HG03066 (cell line): ENCODE data around the gene TMEM109.

Source experiments
- ATAC-seq: cut with Tn5 transposase; IDR thresholded peaks from one replicate; pipeline ENCODE4 v1.9.1; 2021; ENCODE audit warnings: low read depth; ENCODE audit not compliant: unreplicated experiment

Gene TMEM109

DNA sequence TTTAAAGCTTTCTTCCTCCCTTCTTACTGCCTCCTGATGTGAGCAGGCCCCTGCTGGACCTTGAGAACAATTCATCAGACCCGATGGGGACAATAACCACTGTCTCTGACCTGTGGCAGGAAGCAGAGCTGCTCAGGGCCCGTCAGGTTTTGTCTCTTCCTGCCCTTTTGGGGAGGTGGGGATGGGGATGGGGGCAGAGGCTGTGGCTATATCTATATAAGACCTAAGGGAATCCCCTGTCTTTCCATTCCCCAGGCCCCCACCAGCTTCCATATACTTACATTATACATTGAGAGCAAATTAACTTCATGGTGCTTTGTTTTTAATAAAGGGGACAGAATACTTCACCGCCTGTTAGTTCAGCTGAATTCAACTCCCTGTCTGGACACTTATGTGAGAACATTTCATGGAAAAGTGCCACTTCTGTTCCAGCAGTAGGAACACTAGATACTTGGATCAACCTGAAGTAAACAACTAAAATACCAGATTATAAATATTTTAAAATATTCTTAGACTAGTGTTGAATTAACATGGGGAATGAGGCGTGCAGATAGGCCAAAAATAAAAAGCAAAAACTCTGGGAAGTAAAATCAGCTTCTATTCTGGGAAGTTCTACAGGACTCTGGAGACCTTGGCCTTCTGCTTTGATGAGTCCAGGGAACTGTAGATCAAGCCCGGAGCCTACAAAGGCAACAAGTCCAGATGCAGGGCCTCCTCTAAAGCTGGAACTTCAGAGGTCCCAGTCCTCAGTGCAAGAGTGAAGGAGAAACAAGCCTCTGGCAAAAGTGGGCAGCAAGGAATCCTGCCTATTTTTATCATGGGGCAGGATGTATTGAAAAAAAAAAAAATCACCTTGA lies 35.5 kb upstream of the TMEM109 start:
- no peak for ATAC-seq

DNA sequence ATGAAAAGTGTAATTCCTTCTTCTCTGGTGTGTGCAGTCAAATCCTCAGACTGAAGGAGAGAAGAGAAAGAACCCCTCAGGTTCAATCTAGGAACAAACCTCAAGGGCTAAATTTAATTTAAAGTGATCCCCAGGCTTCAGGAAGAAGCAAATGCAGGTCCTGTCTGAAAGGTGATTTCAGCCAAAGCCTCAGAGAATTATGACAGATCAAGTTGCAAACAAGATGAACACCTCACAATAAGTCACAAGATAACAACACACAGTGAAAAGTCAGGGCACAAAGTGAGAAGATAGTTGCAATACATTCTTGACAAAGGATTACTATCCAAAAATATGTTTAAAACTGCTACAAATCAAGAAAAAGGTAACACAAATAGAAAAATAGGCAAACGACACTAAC lies 34.9 kb upstream of the TMEM109 start:
- ATAC-seq = no peak

DNA sequence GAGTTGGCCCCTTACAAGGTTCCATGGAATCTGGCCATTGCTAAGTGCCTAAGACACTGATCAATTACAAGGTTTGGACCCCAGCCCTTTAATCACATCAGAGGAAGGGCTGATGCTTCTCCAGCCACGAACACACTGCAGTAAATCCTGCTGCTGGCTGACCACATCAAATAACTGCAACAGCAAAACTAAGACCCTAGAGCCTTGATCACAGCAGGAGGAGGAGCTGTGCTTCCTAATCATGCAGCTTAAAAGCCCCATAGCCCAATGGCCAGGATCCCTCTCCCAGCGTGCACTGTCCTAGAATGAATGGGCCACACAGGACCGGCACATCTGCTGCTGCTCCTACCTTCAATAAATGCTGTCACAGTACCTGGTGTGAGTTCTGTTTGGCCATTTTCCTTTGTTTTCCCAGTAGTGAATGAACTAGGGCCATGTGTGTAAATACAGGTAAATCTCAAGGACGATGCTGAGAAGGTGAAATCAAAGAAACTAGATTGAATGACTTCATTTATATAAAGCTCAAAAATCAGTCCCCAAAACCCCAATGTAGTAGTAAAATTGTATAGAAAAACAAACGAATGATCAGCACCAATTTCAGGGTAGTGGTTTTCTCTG lies 33.9 kb upstream of the TMEM109 start:
- no peak for ATAC-seq

DNA sequence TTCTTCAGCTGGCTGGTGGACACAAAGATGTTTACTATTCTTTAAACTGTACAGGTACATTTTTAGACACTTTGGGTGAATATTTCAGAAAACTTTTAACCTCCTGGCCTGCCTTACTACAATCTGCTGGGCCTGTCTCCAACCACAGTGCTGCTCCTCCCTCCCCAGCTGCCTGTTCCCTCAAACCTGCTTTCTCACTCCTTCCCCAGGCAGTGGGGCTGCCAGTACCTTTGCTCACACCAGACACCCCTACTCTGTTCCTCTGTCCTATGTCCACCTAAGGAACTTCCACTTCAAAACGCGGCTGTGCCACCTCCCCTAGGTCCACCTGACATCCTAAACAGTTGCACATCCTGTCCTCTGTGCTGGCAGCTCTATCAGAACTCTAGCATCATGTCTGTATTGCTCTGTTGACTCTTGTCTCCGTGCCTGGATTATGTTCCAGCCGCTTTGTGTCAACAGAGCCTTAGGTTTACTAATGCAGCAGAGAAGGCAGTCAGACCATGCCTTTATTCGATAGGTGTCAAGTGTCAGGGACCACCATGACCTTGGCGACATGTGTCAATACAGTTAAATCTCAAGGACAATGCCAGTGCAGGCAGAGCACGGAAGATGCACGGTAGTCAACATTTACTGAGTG lies 33.2 kb upstream of the TMEM109 start:
- ATAC-seq = no peak

DNA sequence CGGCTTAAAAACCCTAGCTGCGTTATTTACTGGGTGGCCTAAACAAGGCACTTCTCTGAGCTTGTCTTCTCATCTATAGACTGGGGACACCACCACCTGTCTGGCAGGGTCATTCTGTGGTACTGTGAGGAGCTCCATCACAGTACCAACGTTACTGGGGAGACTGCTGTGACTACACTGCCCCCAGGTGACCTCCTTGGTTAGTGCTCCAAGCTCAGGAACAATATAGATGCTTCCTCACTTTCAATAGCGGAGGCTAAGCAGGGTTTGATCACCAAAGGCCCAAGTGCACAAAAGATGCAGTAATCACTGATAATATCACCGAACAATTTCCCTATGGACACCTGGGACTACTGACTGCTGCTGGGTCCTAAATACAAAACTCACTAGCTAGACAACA lies 26.4 kb upstream of the TMEM109 start:
- no peak for ATAC-seq

DNA sequence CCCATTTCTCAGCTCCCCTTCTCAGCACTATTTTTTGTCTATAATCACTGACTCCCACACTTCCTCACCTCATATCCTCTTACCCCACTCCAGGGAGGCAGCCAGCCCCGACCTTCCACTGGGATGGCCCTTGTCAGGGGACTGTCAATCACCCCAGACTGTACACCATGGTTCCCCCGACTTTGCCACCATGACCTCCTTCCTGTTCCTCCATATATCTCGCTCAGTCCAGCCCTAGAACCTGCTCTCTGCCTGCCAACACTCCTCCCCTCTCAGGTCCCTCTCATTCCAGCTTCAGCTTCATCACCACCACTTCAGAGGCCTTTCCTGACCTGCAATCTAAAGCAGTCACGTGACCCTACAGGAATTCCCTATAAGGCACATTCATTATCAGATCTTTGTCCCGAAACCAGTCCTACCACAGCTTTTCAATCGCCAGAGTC lies 24.1 kb upstream of the TMEM109 start:
- ATAC-seq = no peak

DNA sequence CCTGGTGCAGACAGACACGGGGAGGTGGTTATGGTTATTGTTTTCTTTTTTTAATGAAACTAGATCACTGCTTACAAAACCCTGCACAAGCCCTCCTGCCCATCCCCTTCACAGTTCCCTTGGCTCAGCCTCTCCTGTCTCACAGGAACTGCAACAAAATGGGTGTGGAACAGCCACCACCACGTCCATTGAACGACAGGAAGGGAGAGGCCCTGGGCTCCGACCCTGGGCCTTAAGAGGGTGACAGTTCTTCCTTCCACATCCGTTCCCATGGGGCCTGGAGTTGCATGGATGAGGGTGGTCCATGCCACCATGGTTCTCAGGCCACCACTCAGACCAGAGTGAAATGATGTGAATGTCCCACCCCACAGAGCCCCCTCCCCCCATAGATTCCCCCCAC lies 23.3 kb upstream of the TMEM109 start:
- no peak for ATAC-seq

DNA sequence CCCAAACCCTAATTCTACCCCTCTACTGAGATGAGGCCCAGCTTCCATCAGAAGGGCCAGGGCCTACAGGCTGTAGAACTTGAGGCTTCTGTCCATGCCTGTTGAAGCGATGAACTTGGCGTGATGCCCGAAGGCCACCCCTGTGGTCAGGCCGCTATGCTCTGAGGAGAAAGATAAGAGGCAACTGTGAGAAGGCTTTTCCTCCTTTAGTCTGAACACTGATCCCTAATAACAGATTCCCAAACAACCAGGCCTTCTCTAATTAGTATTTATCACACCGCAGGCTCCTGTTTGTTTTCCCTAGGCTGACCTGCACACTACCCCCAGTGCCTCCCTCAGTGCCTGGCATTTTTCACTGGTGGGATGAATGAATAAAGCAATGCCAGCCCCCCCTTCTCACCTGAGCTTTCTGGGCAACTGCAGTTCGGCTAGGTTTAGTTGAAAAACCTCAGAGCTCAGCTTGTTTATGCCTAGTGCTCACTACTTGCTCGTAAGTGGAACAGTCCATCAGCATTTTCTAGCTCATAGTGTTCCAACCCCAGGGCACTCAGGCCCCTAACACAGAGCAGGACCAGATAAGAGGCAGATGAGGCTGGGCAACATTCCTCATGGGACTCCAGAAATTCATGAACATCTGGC lies 22.7 kb upstream of the TMEM109 start:
- no peak for ATAC-seq

DNA sequence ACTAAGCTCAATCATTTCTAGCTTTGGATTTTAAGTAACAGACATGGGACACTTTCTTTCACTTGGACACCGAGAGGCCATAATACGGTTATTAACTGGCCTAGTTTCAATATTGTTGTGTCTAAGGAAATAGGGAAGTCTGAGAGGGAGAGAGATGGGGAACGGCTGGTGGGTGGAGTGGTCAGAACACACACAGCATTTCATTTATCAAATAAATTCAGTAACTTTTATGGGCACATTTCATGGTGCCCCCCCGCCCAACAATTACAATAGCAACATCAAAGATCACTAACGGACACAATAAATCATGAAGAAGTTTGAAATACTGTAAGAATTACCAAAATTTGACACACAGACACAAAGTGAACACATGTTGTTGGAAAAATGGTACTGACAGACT lies 18.3 kb upstream of the TMEM109 start:
- no peak for ATAC-seq

DNA sequence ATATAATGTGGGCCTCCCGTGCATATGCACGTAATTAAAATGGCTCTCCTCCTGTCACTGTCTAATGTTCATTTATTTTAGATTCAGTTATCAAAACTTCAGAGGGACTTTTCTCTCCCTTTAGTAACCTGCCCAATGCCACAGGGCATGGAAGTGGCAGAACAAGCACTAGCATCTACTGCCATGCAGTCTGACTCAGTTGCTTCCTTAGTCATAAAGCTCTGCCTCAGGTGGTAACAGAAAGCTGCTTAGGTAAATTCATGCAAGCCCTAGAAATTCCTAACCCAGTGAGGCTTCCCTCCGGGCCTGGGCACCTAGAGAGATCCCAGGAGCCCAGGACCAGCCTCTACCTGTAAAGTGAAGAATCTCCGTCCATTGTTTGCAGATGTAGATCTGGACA lies 16.5 kb upstream of the TMEM109 start:
- no peak for ATAC-seq

DNA sequence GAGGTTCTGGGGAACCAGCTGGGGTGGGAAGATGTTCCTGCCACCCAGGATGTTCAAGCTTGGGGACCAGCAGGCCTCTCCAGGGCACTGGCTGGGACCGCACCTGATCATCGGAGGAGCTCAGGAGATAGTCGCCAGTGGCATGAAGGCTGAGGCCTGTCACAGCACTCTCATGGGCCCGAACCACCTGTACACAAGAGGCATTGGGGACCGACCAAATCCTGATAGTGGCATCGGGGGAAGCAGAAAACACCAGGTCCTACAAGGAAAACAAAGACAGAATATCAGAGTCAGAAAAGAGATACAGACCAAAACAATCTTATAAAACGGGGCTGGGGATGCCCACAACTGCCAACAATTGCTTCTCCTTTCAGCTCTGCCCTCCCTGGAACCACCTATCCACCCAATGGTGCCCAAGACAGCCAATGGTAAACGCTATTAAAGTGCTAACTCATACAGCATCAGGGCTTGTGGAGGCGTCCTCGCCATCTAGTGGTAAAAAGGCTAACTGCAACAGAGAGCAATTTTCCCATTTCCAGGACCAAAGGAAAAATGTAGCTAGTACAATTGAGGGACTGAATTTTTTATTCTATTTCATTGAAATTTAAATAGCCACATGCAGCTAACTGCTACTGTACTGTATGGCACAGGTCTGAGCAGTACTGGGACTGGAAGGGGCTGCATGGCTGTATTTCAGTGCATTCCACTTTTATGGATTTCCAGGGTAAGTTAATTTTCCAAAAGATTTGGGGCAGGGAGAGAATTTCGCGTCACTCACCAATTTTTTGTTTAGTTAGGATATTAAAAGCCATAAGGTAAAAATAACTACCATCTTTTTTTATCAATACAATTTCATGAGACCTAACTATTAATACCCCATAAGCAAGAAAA lies 14.7 kb upstream of the TMEM109 start:
- ATAC-seq = no peak

DNA sequence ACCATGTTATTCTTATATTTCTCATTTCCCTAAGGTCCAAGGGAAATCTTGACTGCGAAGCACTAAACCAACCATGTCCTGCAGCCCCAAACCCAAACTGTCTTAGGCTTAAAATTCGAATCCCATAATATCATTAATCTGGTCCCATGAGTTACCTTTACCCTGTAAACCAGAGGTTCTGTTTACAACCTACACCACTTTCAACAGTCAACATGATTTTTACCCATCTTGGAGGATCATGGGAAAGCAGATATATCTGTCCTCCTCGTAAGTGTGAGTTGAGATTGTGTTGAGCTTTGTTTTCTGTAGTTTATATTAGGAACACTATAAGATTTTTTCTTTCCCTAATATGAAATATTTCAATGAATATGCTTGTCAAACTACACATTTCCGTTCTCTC lies 14.0 kb upstream of the TMEM109 start:
- ATAC-seq = no peak

DNA sequence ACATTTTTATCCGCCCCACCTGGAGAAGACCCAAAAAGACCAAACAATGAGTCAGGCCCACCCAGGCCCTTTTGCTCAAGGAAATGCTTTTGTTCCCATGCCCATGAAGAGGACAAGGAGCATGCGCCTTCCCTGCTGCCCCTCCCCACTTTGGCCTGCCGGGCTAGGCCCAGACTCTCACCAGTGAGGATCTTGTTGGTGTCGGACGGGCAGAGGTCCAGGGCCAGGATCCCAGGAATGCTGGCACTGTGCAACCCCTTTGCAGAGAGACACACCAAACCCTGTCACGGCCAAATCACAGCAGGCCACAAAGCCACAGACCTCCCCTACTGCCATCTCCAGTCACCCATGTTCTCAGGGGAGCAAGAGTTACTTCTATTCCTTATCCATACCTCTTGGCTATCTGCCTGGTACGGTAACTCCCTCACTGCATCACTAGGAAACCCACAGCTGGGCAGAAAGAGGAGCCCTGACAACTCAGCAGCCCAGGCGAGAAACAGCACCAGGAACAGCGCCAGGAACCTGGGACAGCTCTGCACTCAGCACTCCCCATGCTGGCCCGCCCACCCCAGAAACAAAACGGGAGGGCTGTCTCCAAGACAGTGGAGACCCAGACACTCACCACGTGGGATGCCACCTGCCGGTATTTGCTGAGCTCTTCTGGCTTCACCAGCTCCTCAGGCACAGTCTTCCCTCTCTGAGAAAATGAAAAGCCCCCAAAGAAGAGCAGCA lies 13.1 kb upstream of the TMEM109 start:
- no peak for ATAC-seq

DNA sequence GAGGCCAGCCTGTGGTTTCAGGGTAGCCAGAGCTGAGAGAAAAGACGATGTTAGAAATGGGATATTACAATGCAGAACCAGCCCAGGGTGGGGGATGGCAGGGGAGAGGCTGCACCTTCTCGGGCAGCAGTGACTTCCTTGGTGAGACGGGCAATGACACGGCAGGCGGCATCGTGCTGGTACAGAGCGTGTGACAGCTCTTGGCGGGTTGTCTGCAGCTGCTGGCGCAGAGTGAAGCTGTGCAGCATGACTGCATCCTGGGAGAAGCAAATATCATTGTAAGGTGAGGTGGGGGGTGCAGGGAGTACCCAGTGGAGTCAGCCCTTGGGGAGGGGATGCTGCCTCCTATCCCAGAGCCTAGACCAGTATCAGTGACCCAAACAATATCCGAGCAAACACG lies 11.3 kb upstream of the TMEM109 start:
- ATAC-seq = no peak

DNA sequence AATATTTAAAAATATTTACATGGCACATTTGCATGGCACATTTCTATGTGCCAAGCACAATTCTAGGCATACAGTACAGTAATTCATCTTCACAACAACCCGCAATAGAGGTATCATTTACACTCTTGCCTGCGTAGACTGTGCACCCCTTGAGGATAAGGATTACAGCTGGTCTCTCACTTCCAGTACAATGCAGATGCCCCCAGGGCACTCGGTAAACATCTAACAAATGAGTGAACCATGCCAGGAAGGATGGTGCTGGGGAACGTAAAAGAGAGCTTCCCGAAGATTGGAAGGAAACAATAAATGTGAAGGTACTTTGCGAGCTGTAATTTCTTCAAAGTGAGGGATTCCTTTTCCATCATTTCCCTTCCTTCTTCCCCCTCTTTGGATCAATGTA lies 8.9 kb upstream of the TMEM109 start:
- ATAC-seq = no peak

DNA sequence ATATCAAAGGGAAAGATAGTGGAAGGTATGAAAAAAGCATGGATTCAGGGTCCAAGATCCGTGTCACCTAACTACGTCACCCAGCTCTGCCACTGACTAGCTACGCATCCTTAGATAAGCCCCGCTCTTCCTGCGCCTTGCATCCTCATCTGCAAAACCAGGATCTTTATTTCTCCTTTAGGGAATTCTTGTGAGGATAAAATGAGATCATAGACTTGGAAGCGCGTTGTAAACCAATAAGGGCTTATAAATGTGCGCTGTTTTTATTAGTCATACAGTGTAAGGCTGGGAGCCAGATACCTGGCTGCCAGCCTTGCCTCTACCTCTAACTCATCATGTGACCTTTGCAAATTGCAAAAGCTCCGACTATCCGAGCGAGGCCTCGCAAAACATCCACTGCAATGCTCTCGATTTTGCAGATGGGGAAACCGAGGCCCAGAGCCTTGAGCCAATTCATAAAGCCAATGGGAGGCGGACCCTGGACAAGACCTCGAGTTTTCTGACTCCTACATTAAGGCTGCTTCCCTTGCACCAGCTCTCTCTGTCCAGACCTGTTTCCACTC lies 8.3 kb upstream of the TMEM109 start:
- ATAC-seq = no peak

DNA sequence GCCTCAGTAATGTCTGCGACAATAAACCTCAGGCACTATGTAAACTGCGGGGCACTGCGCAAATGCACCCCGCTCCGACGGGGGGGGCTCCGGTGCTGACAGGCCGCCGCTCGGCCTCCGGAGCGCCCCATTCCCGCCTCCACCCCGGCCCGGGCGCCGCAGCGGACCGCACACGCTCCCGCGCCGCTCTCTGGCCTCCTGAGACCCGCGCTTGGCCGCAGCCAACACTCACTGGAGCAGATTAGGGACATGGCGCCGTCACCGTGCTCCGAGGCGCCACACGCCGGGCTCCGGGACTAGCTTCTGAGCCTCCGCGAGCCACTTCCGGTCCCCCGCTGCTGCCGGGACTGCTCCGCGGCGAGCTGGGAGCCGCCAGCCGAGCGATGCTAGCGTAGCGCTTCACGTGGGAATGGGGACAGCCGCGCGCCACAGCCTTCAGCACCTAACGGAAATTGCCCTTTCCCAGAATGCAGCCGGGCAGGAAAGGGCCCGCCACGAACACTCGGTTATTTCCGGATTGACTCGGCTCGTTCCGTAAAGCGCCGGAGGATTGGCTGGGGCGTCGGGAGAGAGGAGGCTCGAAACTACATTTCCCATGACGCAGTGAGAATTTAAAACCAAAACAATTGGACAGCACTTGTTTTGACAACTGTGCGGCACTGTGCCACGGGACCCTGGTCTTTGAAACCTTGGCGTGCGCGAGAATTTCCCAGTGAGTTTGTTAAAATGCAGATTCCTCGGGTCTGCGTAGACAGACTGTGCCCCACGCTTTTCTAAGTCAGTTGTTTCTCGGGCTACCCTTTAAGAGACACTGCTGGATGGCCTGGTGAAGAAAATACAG lies 7.6 kb upstream of the TMEM109 start, which contains the start of gene PRPF19:
TSS of gene PRPF19 (minus strand) at position 454 of the 841 bp plus-strand sequence. CDS start at position 251, 203 bp downstream.
- ATAC-seq = peak; percentile 64

DNA sequence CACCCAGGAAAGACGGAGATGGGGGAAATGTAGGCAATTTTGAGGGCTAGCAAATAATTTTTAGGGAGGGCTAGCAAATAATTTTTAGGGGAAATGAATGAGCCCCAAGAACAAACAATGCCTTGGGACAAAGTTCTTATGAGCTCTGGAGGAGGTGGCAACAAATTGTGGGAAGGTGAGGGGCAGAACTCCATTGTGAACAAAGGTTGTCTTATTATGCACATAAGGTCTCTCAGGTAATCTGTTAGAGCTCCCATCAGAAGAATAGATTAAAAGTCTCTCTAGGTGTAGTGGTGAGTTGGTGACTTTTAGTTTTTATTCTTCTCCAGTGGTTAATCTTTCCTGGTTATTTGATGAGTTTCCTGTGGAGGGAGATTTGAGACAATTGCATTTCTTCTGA lies 5.2 kb upstream of the TMEM109 start:
- ATAC-seq = no peak
